HepG2 (cell line): ENCODE results near the gene SCGB1D4. TPM values are rescaled to one million over a fixed set of nuclear protein-coding genes. Genes with fewer than 3 reads are reported as not detected.

Experiments
- ATAC-seq: fragments of 200-7000 bp; cut with Tn5 transposase; 3 replicates; pipeline ENCODE4 v1.9.1; 2020; ENCODE audit warnings: mild to moderate bottlenecking, moderate library complexity
- BruUV-seq: library from RNA; stranded (reverse); fragments of 400-500 nt; replicated peaks from 2 replicates; lab custom pipeline; 2021; lab: Mats Ljungman, UMichigan
- CTCF ChIA-PET: fragments of 300-600 bp; formaldehyde crosslinking; extraction: SDS; loops from one replicate; lab custom pipeline; 2021; ENCODE audit warnings: low total read pairs, inconsistent platforms, low intra/inter-chr PET ratio; lab: Yijun Ruan, JAX
- POLR2A ChIA-PET: fragments of 350-600 bp; sonication (Branson Sonifier 250); formaldehyde crosslinking; loops from one replicate; lab custom pipeline; 2020; ENCODE audit warnings: antibody characterized with exemption, inconsistent platforms; lab: Yijun Ruan, JAX
- DNase-seq: peaks from one replicate; pipeline ENCODE4 v3.0.0-alpha.2; 2015; ENCODE audit warnings: low spot score
- FAIRE-seq: peaks from 3 replicates; lab custom pipeline; 2011; peaks lifted over from hg19 to GRCh38; lab: Jason Lieb, UNC
- H2AFZ ChIP-seq: one replicate; pipeline ENCODE4 v1.6.1; 2011; ENCODE audit warnings: low read length, inconsistent platforms
- H3K27ac ChIP-seq: fragments of 300-600 bp; 3 replicates; pipeline ENCODE4 v1.8.0; 2011; ENCODE audit warnings: mixed run types, mild to moderate bottlenecking, mixed read lengths, low read length, inconsistent platforms; ENCODE audit not compliant: insufficient read depth; ENCODE audit errors: extremely low read length
- H3K27me3 ChIP-seq, 2 experiments: fragments of 200-600 bp in 1 of 2; 2 replicates in 1 of 2; 3 replicates in 1 of 2; pipeline versions ENCODE4 v1.6.0 to v1.8.0; 2011; ENCODE audit warnings: low read length in 2 of 2, mild to moderate bottlenecking in 2 of 2, moderate library complexity in 2 of 2, inconsistent platforms in 1 of 2; ENCODE audit not compliant: insufficient read depth in 2 of 2, control insufficient read depth in 1 of 2
- H3K36me3 ChIP-seq, 2 experiments: fragments of 200-600 bp in 1 of 2; replicated peaks in 1 of 2; 2 replicates in 1 of 2; 3 replicates in 1 of 2; pipeline versions ENCODE4 v1.5.1 to v1.8.0; 2011; ENCODE audit warnings: low read length in 2 of 2, inconsistent platforms in 1 of 2; ENCODE audit not compliant: insufficient read depth in 2 of 2, control insufficient read depth in 1 of 2
- H3K4me1 ChIP-seq: 2 replicates; pipeline ENCODE4 v1.5.1; 2012; ENCODE audit warnings: low read length, inconsistent platforms; ENCODE audit not compliant: insufficient read depth
- H3K4me2 ChIP-seq: 2 replicates; pipeline ENCODE4 v1.6.0; 2011; ENCODE audit warnings: low read depth, low read length, inconsistent platforms
- H3K4me3 ChIP-seq, 3 experiments: fragments of 200-600 bp in 1 of 3; sonication (generic), shearing (Covaris generic) in 1 of 3; replicated peaks in 1 of 3; 2 replicates each; pipeline ENCODE4 v1.5.1; 2011 to 2016; ENCODE audit warnings: low read length in 3 of 3, inconsistent platforms in 2 of 3, low read depth in 2 of 3, mild to moderate bottlenecking in 2 of 3, control low read depth in 1 of 3, mixed read lengths in 1 of 3; ENCODE audit not compliant: insufficient read depth in 1 of 3
- H3K79me2 ChIP-seq: one replicate; pipeline ENCODE4 v1.6.1; 2011; ENCODE audit warnings: low read length, inconsistent platforms; ENCODE audit not compliant: insufficient read depth
- H3K9ac ChIP-seq: 2 replicates; pipeline ENCODE4 v1.6.0; 2011; ENCODE audit warnings: mild to moderate bottlenecking, low read depth, low read length, inconsistent platforms; ENCODE audit not compliant: insufficient read depth
- H3K9me3 ChIP-seq: 2 replicates; pipeline ENCODE4 v1.5.1; 2012; ENCODE audit warnings: mild to moderate bottlenecking, low read length
- H4K20me1 ChIP-seq: 2 replicates; pipeline ENCODE4 v1.6.0; 2011; ENCODE audit warnings: inconsistent platforms, mild to moderate bottlenecking, low read length, moderate library complexity; ENCODE audit not compliant: insufficient read depth
- ATF7 ChIP-seq, 2 experiments: fragments of 450-650 bp in 1 of 2; sonication (generic) in 1 of 2; formaldehyde crosslinking in 1 of 2; IDR thresholded peaks; 2 replicates each; pipeline versions ENCODE4 v1.4.0 to v1.6.1; 2016 to 2020; ENCODE audit warnings: antibody characterized with exemption in 1 of 2, mild to moderate bottlenecking in 1 of 2, missing genetic modification reagents in 1 of 2
- CCAR2 ChIP-seq: fragments of 200-400 bp; formaldehyde crosslinking; optimal IDR thresholded peaks from 2 replicates; pipeline ENCODE3; 2018; ENCODE audit warnings: low read depth, mild to moderate bottlenecking, low read length, moderate library complexity
- DBP ChIP-seq: sonication (generic); formaldehyde crosslinking; IDR thresholded peaks from 2 replicates; pipeline ENCODE4 v1.4.0; 2020; ENCODE audit warnings: missing genetic modification reagents; ENCODE audit errors: not compliant biosample characterization
- EEA1 ChIP-seq: sonication (generic); formaldehyde crosslinking; IDR thresholded peaks from 2 replicates; pipeline ENCODE4 v1.5.1; 2020; ENCODE audit warnings: mild to moderate bottlenecking, missing genetic modification reagents, borderline replicate concordance
- IRF9 ChIP-seq: sonication (generic); formaldehyde crosslinking; IDR thresholded peaks from 2 replicates; pipeline ENCODE4 v1.8.0; 2022; ENCODE audit warnings: missing genetic modification reagents, mild to moderate bottlenecking, borderline replicate concordance
- KDM2A ChIP-seq: sonication (generic); formaldehyde crosslinking; IDR thresholded peaks from 2 replicates; pipeline ENCODE4 v1.4.0; 2020; ENCODE audit warnings: low read depth, missing genetic modification reagents, borderline replicate concordance
- ZNF280B ChIP-seq: sonication (generic); formaldehyde crosslinking; IDR thresholded peaks from 2 replicates; pipeline ENCODE4 v1.5.0; 2020; ENCODE audit warnings: missing genetic modification reagents, mild to moderate bottlenecking, borderline replicate concordance
- ZNF318 ChIP-seq: sonication (generic); formaldehyde crosslinking; IDR thresholded peaks from 2 replicates; pipeline ENCODE4 v1.4.0; 2020; ENCODE audit warnings: mild to moderate bottlenecking, missing genetic modification reagents
- ZNF597 ChIP-seq: sonication (generic); formaldehyde crosslinking; IDR thresholded peaks from 2 replicates; pipeline ENCODE4 v1.5.0; 2020; ENCODE audit warnings: missing genetic modification reagents
- ZSCAN30 ChIP-seq: sonication (generic); formaldehyde crosslinking; IDR thresholded peaks from 2 replicates; pipeline ENCODE4 v1.5.0; 2020; ENCODE audit warnings: mild to moderate bottlenecking, missing genetic modification reagents
- WGBS: methylation state at CpG from one replicate; pipeline ENCODE4 v1.1.6; 2017; ENCODE audit warnings: low lambda C conversion rate; 5-methylcytosine and 5-hydroxymethylcytosine counted together
- in situ Hi-C: cut with HindIII; loops from 2 replicates; pipeline ENCODE4 v1.10.0; 2017; ENCODE audit warnings: low pct_unique_long_range_greater_than_20kb; ENCODE audit not compliant: extremely low pct_ligation_motif_present
- intact Hi-C: fragments of 100-400 bp; cut with micrococcal nuclease; formaldehyde crosslinking; loops from one replicate; pipeline ENCODE4 v1.10.0; 2022; ENCODE audit not compliant: unreplicated experiment
- polyA plus RNA-seq, 8 experiments: library from polyadenylated mRNA; depleted of rRNA in 3 of 8; stranded (reverse) in 7 of 8; unstranded in 1 of 8; fragments of >200 nt; fragmentation: Illumina TruSeq in 4 of 8; extraction: Trizol in 4 of 8; gene quantifications; 2 replicates each; pipeline versions ENCODE4 v1.2.1 to v1.2.3, GENCODE V29; 2011 to 2016; ENCODE audit warnings: low read depth in 4 of 8, missing spikeins in 1 of 8, mixed read lengths in 1 of 8; ENCODE audit not compliant: insufficient read depth in 1 of 8
- total RNA-seq, 5 experiments: library from RNA; depleted of rRNA; stranded (reverse); fragments of >200 nt; fragmentation: Illumina TruSeq; extraction: Trizol; gene quantifications; 2 replicates each; pipeline ENCODE4 v1.2.3, GENCODE V29; 2016; ENCODE audit warnings: low read depth in 1 of 5

SCGB1D4 gene
- total and polyA plus RNA-seq, 2 of the 13 experiments (the other 11 are each of a cell fraction or from before 2014, with no cell fraction given) = not detected

- 37% methylated on average over 7 of the region's 7 CpGs for WGBS
- DNase-seq = no peak
- BruUV-seq = no TSS peak
- Histone ChIP-seq H3K4me1 (no peaks in the 10 kb centered on the region), H2AFZ (no peak overlapping the region), H3K9ac (no peak overlapping the region), H3K27me3 (peaks cover 2 to 13% of the 10 kb centered on the region in 2 experiments; a peak in 3 of 5 replicates), H3K9me3 (no peaks in the 10 kb centered on the region), H3K27ac (no peak overlapping the region), H4K20me1 (no peaks in the 10 kb centered on the region), H3K4me3 (no peak overlapping the region), H3K36me3 (no peaks in the 10 kb centered on the region), H3K79me2 (no peaks in the 10 kb centered on the region), H3K4me2 (no peak overlapping the region)
- intact Hi-C loops = no loop called here
- no peak for FAIRE-seq
- in situ Hi-C loops = loop anchor here (5.0 kb wide), 2 partner anchors 68 to 93 kb away; partner anchors contain the start of gene SCGB1D2
- no peak for ATAC-seq
- POLR2A ChIA-PET = no interaction called here
- CTCF ChIA-PET = interaction anchor here (2.4 to 2.5 kb wide), 2 partner anchors 65 to 92 kb away, joined by 24 to 34 read pairs; no protein-coding TSS in a partner anchor
- TF ChIP-seq KDM2A = no peak
- no peak for TF ChIP-seq EEA1 (CRISPR knock-in tag)
- TF ChIP-seq ZNF280B (CRISPR knock-in tag) = no peak
- TF ChIP-seq ATF7 (IDR thresholded peaks at IDR 0.05) = no peak
- TF ChIP-seq ATF7 (CRISPR knock-in tag; IDR thresholded peaks at IDR 0.05) = no peak
- TF ChIP-seq ZNF318 (CRISPR knock-in tag) = no peak
- TF ChIP-seq DBP = no peak
- no peak for TF ChIP-seq ZSCAN30 (CRISPR knock-in tag)
- no peak for TF ChIP-seq CCAR2
- no peak for TF ChIP-seq ZNF597 (CRISPR knock-in tag)
- no peak for TF ChIP-seq IRF9
These were observed 11.1 kb upstream of the SCGB1D4 start for GRCh38 chr11:62309991-62310390.
